ENCODE data around the gene RGS16. TPM values are rescaled to one million over a fixed set of nuclear protein-coding genes. Genes with fewer than 3 reads are reported as not detected.
"Not testable (repeated sequence)": the region's sequence is repeated elsewhere in the genome, so short reads cannot be mapped to it uniquely, and the experiment has no call there.

Gene RGS16
- total RNA-seq, 1 donor from 2014 or later = 50.2 TPM

GRCh38 chr1:182635871-182636270, 31.7 kb upstream of the RGS16 start:
- Mint-ChIP-seq H3K27me3 (ENCODE audit: low read depth) (peaks cover 26% of the 10 kb centered on the region), H3K4me3 (ENCODE audit: low read depth) (no peak overlapping the region), H3K9me3 (no peaks in the 10 kb centered on the region), H3K27ac (no peak overlapping the region), H3K36me3 (ENCODE audit: low read depth) (no peaks in the 10 kb centered on the region), H3K4me1 (ENCODE audit: low read depth) (peaks cover 10% of the 10 kb centered on the region)
- intact Hi-C loops (cut with micrococcal nuclease) = no loop called here
- DNase-seq (ENCODE audit: low spot score) = no peak

GRCh38 chr1:182634306-182635072, 30.3 kb upstream of the RGS16 start:
- Mint-ChIP-seq H3K36me3 (ENCODE audit: low read depth) (no peaks in the 10 kb centered on the region), H3K4me3 (ENCODE audit: low read depth) (no peak overlapping the region), H3K9me3 (no peaks in the 10 kb centered on the region), H3K27ac (no peak overlapping the region), H3K4me1 (ENCODE audit: low read depth) (peaks cover 23% of the 10 kb centered on the region), H3K27me3 (ENCODE audit: low read depth) (peaks cover 26% of the 10 kb centered on the region)
- no peak for DNase-seq (ENCODE audit: low spot score)
- intact Hi-C loops (cut with micrococcal nuclease) = no loop called here

GRCh38 chr1:182633657-182634281, 29.6 kb upstream of the RGS16 start:
- Mint-ChIP-seq H3K27ac (no peak overlapping the region), H3K4me3 (ENCODE audit: low read depth) (no peak overlapping the region), H3K27me3 (ENCODE audit: low read depth) (peaks cover 26% of the 10 kb centered on the region), H3K9me3 (no peaks in the 10 kb centered on the region), H3K4me1 (ENCODE audit: low read depth) (peaks cover 30% of the 10 kb centered on the region), H3K36me3 (ENCODE audit: low read depth) (no peaks in the 10 kb centered on the region)
- DNase-seq (ENCODE audit: low spot score) = no peak
- intact Hi-C loops (cut with micrococcal nuclease) = no loop called here

GRCh38 chr1:182633031-182633430, 28.8 kb upstream of the RGS16 start:
- intact Hi-C loops (cut with micrococcal nuclease) = no loop called here
- no peaks in the 10 kb centered on the region for H3K36me3 Mint-ChIP-seq (ENCODE audit: low read depth)
- H3K9me3 Mint-ChIP-seq = no peaks in the 10 kb centered on the region
- H3K27me3 Mint-ChIP-seq (ENCODE audit: low read depth) = peaks cover 26% of the 10 kb centered on the region
- peaks cover 33% of the 10 kb centered on the region for H3K4me1 Mint-ChIP-seq (ENCODE audit: low read depth)
- DNase-seq (ENCODE audit: low spot score) = no peak
- H3K27ac Mint-ChIP-seq = no peak overlapping the region
- no peak overlapping the region for H3K4me3 Mint-ChIP-seq (ENCODE audit: low read depth)

- H3K36me3 Mint-ChIP-seq (ENCODE audit: low read depth); DNase-seq (ENCODE audit: low spot score); H3K9me3 Mint-ChIP-seq; H3K4me3 Mint-ChIP-seq (ENCODE audit: low read depth); intact Hi-C loops (cut with micrococcal nuclease); H3K27ac Mint-ChIP-seq: not testable (repeated sequence)
- H3K4me1 Mint-ChIP-seq (ENCODE audit: low read depth) = peaks cover 34% of the 10 kb centered on the region
- peaks cover 24% of the 10 kb centered on the region for H3K27me3 Mint-ChIP-seq (ENCODE audit: low read depth)
These were observed 28.3 kb upstream of the RGS16 start for GRCh38 chr1:182632441-182632857.

- DNase-seq (ENCODE audit: low spot score) = no peak
- intact Hi-C loops (cut with micrococcal nuclease) = no loop called here
- H3K36me3 Mint-ChIP-seq (ENCODE audit: low read depth) = no peaks in the 10 kb centered on the region
- H3K9me3 Mint-ChIP-seq = no peaks in the 10 kb centered on the region
- no peak overlapping the region for H3K27ac Mint-ChIP-seq
- peaks cover 26% of the 10 kb centered on the region for H3K27me3 Mint-ChIP-seq (ENCODE audit: low read depth)
- peaks cover 37% of the 10 kb centered on the region for H3K4me1 Mint-ChIP-seq (ENCODE audit: low read depth)
- no peak overlapping the region for H3K4me3 Mint-ChIP-seq (ENCODE audit: low read depth)
These were observed 27.8 kb upstream of the RGS16 start for GRCh38 chr1:182631954-182632353.

- intact Hi-C loops (cut with micrococcal nuclease) = no loop called here
- Mint-ChIP-seq H3K4me3 (ENCODE audit: low read depth) (no peak overlapping the region), H3K36me3 (ENCODE audit: low read depth) (no peaks in the 10 kb centered on the region), H3K9me3 (no peaks in the 10 kb centered on the region), H3K27me3 (ENCODE audit: low read depth) (peaks cover 29% of the 10 kb centered on the region), H3K4me1 (ENCODE audit: low read depth) (peaks cover 45% of the 10 kb centered on the region), H3K27ac (no peak overlapping the region)
- no peak for DNase-seq (ENCODE audit: low spot score)
These were observed 27.0 kb upstream of the RGS16 start for GRCh38 chr1:182631053-182631677.

GRCh38 chr1:182630586-182630985, 26.4 kb upstream of the RGS16 start:
- DNase-seq (ENCODE audit: low spot score) = no peak
- Mint-ChIP-seq H3K4me1 (ENCODE audit: low read depth) (peaks cover 51% of the 10 kb centered on the region), H3K27me3 (ENCODE audit: low read depth) (peaks cover 23% of the 10 kb centered on the region), H3K9me3 (no peaks in the 10 kb centered on the region), H3K4me3 (ENCODE audit: low read depth) (peak overlapping the region; percentile 10), H3K27ac (no peak overlapping the region), H3K36me3 (ENCODE audit: low read depth) (no peaks in the 10 kb centered on the region)
- intact Hi-C loops (cut with micrococcal nuclease) = no loop called here

GRCh38 chr1:182629499-182630096, 25.4 kb upstream of the RGS16 start:
- peak; percentile 16 for DNase-seq (ENCODE audit: low spot score)
- Mint-ChIP-seq H3K4me1 (ENCODE audit: low read depth) (peaks cover 61% of the 10 kb centered on the region), H3K4me3 (ENCODE audit: low read depth) (no peak overlapping the region), H3K27ac (peak overlapping the region; percentile 56), H3K36me3 (ENCODE audit: low read depth) (no peaks in the 10 kb centered on the region), H3K9me3 (no peaks in the 10 kb centered on the region), H3K27me3 (ENCODE audit: low read depth) (peaks cover 21% of the 10 kb centered on the region)
- intact Hi-C loops (cut with micrococcal nuclease) = loop anchor here (1.0 to 10.0 kb wide), 4 partner anchors 13 to 845 kb away; partner anchors contain the start of gene SMG7

- DNase-seq (ENCODE audit: low spot score) = no peak
- intact Hi-C loops (cut with micrococcal nuclease) = loop anchor here (1.0 to 10.0 kb wide), 4 partner anchors 13 to 846 kb away; partner anchors contain the start of gene SMG7
- Mint-ChIP-seq H3K27ac (peak overlapping the region; percentile 56), H3K36me3 (ENCODE audit: low read depth) (no peaks in the 10 kb centered on the region), H3K9me3 (no peaks in the 10 kb centered on the region), H3K27me3 (ENCODE audit: low read depth) (peaks cover 19% of the 10 kb centered on the region), H3K4me3 (ENCODE audit: low read depth) (no peak overlapping the region), H3K4me1 (ENCODE audit: low read depth) (peaks cover 64% of the 10 kb centered on the region)
These were observed 24.9 kb upstream of the RGS16 start for GRCh38 chr1:182629080-182629479.

GRCh38 chr1:182628657-182629056, 24.5 kb upstream of the RGS16 start:
- Mint-ChIP-seq H3K36me3 (ENCODE audit: low read depth) (no peaks in the 10 kb centered on the region), H3K27ac (no peak overlapping the region), H3K9me3 (no peaks in the 10 kb centered on the region), H3K4me1 (ENCODE audit: low read depth) (peaks cover 68% of the 10 kb centered on the region), H3K4me3 (ENCODE audit: low read depth) (no peak overlapping the region), H3K27me3 (ENCODE audit: low read depth) (peaks cover 16% of the 10 kb centered on the region)
- DNase-seq (ENCODE audit: low spot score) = no peak
- intact Hi-C loops (cut with micrococcal nuclease) = loop anchor here (1.0 to 10.0 kb wide), 4 partner anchors 12 to 846 kb away; partner anchors contain the start of gene SMG7

- no peak overlapping the region for H3K4me3 Mint-ChIP-seq (ENCODE audit: low read depth)
- no peaks in the 10 kb centered on the region for H3K9me3 Mint-ChIP-seq
These were observed 23.4 kb upstream of the RGS16 start for GRCh38 chr1:182627622-182628021.

More at GRCh38 chr1:182627622-182628021, 23.4 kb upstream of the RGS16 start:
- intact Hi-C loops (cut with micrococcal nuclease) = loop anchor here (10.0 kb wide), 1 partner anchor 847 kb away; the partner anchor contains the start of gene SMG7
- Mint-ChIP-seq H3K4me1 (ENCODE audit: low read depth) (peaks cover 77% of the 10 kb centered on the region), H3K27me3 (ENCODE audit: low read depth) (peaks cover 14% of the 10 kb centered on the region), H3K27ac (no peak overlapping the region), H3K36me3 (ENCODE audit: low read depth) (no peaks in the 10 kb centered on the region)
- DNase-seq (ENCODE audit: low spot score) = no peak

Data from activated T-helper 2 cell treated with anti-CD3 and anti-CD28 coated beads, Interferon-gamma antibody, Interleukin-2, Interleukin-4, amounts not matched to agents 10 μg/mL and 5 μg/mL and 100 μg/mL, durations not matched to agents 14 hours and 24 hours and 36 hours (primary cell).